Measurements from ENCODE around the gene FAM81A. TPM values are rescaled to one million over a fixed set of nuclear protein-coding genes. Genes with fewer than 3 reads are reported as not detected.

Gene FAM81A
- total RNA-seq, 3 donors from 2014 or later (not counting 1 experiment from before 2014, with no cell fraction given) = 1.0 TPM; not detected in 2

DNA sequence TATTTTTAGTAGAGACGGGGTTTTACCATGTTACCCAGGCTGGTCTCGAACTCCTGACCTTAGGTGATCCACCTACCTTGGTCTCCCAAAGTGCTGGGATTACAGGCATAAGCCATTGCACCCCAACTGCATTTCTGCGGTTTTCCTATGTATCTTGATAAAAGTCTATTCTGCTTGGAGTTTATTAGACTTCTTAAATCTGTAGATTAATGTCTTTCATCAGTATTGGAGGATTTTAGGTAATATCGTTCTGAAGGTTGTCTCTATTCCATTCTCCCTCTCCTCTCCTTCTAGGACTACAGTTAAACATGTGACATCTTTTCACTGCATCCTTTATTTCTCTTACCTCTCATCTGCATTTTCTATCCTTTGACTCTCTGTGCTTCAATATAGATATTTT is 127.3 kb downstream of the FAM81A start:
- no peak overlapping the region for H3K4me3 ChIP-seq (ENCODE audit: low read length)
- WGBS (ENCODE audit: insufficient coverage) = 100% methylated on average over 3 of the region's 4 CpGs
- H3K9me3 ChIP-seq (ENCODE audit: control insufficient read depth, insufficient read depth, low read length) = no peaks in the 10 kb centered on the region
- TF ChIP-seq, protein P1, sequence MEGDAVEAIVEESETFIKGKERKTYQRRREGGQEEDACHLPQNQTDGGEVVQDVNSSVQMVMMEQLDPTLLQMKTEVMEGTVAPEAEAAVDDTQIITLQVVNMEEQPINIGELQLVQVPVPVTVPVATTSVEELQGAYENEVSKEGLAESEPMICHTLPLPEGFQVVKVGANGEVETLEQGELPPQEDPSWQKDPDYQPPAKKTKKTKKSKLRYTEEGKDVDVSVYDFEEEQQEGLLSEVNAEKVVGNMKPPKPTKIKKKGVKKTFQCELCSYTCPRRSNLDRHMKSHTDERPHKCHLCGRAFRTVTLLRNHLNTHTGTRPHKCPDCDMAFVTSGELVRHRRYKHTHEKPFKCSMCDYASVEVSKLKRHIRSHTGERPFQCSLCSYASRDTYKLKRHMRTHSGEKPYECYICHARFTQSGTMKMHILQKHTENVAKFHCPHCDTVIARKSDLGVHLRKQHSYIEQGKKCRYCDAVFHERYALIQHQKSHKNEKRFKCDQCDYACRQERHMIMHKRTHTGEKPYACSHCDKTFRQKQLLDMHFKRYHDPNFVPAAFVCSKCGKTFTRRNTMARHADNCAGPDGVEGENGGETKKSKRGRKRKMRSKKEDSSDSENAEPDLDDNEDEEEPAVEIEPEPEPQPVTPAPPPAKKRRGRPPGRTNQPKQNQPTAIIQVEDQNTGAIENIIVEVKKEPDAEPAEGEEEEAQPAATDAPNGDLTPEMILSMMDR (IDR thresholded peaks at IDR 0.05) = no peak
- H3K4me1 Mint-ChIP-seq = peaks cover 0 to 5% of the 10 kb centered on the region in 2 donors
- intact Hi-C loops (cut with micrococcal nuclease) = no loop called here
- no peaks in the 10 kb centered on the region for H3K4me1 ChIP-seq (ENCODE audit: control insufficient read depth, insufficient read depth, low read length)
- peaks cover 2 to 8% of the 10 kb centered on the region in 2 donors for H3K27me3 Mint-ChIP-seq (ENCODE audit: low read depth in 2 of 2)
- no peak overlapping the region for H3K4me3 Mint-ChIP-seq
- no peaks in the 10 kb centered on the region for H3K9me3 Mint-ChIP-seq
- no peak overlapping the region for H3K27ac Mint-ChIP-seq
- no peak for DNase-seq
- ATAC-seq = no peak
- H3K27ac ChIP-seq (ENCODE audit: low read length) = no peak overlapping the region
- no peaks in the 10 kb centered on the region for H3K36me3 ChIP-seq (ENCODE audit: control insufficient read depth, insufficient read depth, low read length)
- H3K36me3 Mint-ChIP-seq = no peaks in the 10 kb centered on the region
- peaks cover 2% of the 10 kb centered on the region for H3K27me3 ChIP-seq (ENCODE audit: control insufficient read depth, insufficient read depth, low read length)

DNA sequence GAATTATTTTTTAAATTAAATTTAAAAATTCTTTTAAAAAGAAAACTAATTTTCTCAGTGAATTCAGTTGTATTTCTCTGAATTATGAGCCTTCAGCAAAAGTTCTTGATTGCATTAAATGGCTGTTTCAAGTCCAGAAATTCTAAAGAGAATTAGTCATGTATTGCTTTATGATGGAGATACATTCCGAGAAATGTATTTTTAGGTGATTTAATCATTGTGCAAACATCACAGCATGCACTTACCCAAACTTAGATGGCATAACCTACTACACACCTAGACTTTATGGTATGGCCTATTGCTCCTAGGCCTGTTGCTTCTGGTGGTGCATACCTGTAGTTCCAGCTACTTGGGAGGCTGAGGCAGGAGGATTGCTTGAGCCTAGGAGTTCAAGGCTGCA is 129.3 kb downstream of the FAM81A start:
- Mint-ChIP-seq H3K27ac (no peak overlapping the region), H3K4me1 (peaks cover 0 to 5% of the 10 kb centered on the region in 2 donors), H3K36me3 (no peaks in the 10 kb centered on the region), H3K27me3 (ENCODE audit: low read depth in 2 of 2) (peaks cover 2 to 7% of the 10 kb centered on the region in 2 donors), H3K9me3 (no peaks in the 10 kb centered on the region), H3K4me3 (no peak overlapping the region)
- H3K36me3 ChIP-seq (ENCODE audit: control insufficient read depth, insufficient read depth, low read length) = no peaks in the 10 kb centered on the region
- no peak overlapping the region for H3K27ac ChIP-seq (ENCODE audit: low read length)
- TF ChIP-seq, protein P1 (IDR thresholded peaks at IDR 0.05) = no peak
- H3K4me1 ChIP-seq (ENCODE audit: control insufficient read depth, insufficient read depth, low read length) = no peaks in the 10 kb centered on the region
- H3K9me3 ChIP-seq (ENCODE audit: control insufficient read depth, insufficient read depth, low read length) = no peaks in the 10 kb centered on the region
- no peak for DNase-seq
- H3K4me3 ChIP-seq (ENCODE audit: low read length) = no peak overlapping the region
- intact Hi-C loops (cut with micrococcal nuclease) = no loop called here
- no CpG with 5 or more reads among the region's 1 CpG for WGBS (ENCODE audit: insufficient coverage)
- peaks cover 2% of the 10 kb centered on the region for H3K27me3 ChIP-seq (ENCODE audit: control insufficient read depth, insufficient read depth, low read length)
- ATAC-seq = no peak

DNA sequence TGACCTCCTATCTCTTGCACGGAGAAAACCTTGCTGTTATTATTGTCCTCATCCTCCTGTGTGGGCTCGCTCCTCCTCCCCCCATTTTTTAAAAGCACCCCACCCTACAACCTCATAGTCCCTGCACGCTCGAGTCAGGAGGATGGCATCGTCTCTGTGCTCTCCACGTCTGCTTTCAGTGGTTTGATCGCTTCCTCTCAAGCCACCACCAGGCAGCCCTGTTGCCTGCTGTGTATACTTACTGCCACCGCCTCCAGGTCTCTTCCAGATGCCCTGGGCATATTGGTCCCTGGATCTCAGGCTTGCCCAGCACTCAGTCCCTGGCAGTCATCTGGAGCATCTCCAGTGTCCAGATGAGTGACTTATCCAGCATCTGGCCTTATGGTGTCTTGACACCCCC is 131.5 kb downstream of the FAM81A start:
- TF ChIP-seq, protein P1 (IDR thresholded peaks at IDR 0.05) = no peak
- 56% methylated on average over 8 of the region's 8 CpGs for WGBS (ENCODE audit: insufficient coverage)

DNA sequence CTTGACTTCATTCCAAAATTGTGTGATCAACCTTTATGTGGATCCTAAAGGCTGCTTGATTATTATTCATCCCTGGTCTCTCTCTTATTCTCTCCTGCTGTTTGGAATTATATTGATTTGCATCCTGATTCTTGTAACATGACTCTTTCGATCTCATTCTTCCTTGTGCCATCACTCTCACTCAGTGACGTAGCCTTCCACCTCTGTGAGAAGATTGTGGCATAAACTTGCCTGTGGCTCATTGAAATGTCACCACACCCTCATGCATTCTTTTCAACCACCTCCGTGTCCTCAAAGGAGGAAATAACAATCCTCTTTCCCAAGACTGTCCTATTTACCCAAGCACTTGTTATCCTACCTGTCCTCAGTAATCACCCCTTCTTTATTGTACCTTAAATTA is 132.3 kb downstream of the FAM81A start:
- intact Hi-C loops (cut with micrococcal nuclease) = no loop called here
- Mint-ChIP-seq H3K4me3 (no peak overlapping the region), H3K27me3 (ENCODE audit: low read depth in 2 of 2) (peaks cover 4 to 5% of the 10 kb centered on the region in 2 donors), H3K9me3 (no peaks in the 10 kb centered on the region), H3K4me1 (no peaks in the 10 kb centered on the region), H3K36me3 (no peaks in the 10 kb centered on the region), H3K27ac (no peak overlapping the region)
- Histone ChIP-seq H3K36me3 (ENCODE audit: control insufficient read depth, insufficient read depth, low read length) (no peaks in the 10 kb centered on the region), H3K4me1 (ENCODE audit: control insufficient read depth, insufficient read depth, low read length) (no peaks in the 10 kb centered on the region), H3K27ac (ENCODE audit: low read length) (no peak overlapping the region), H3K4me3 (ENCODE audit: low read length) (no peak overlapping the region), H3K9me3 (ENCODE audit: control insufficient read depth, insufficient read depth, low read length) (no peaks in the 10 kb centered on the region), H3K27me3 (ENCODE audit: control insufficient read depth, insufficient read depth, low read length) (peaks cover 2% of the 10 kb centered on the region)
- WGBS (ENCODE audit: insufficient coverage) = 84% methylated on average over 3 of the region's 3 CpGs
- ATAC-seq = no peak
- DNase-seq = no peak
- TF ChIP-seq, protein P1 (IDR thresholded peaks at IDR 0.05) = no peak

More for the DNA sequence above, 131.5 kb downstream of the FAM81A start:
- intact Hi-C loops (cut with micrococcal nuclease) = no loop called here
- H3K4me1 Mint-ChIP-seq = no peaks in the 10 kb centered on the region
- no peak for ATAC-seq
- no peak overlapping the region for H3K27ac Mint-ChIP-seq
- Histone ChIP-seq H3K27ac (ENCODE audit: low read length) (no peak overlapping the region), H3K4me3 (ENCODE audit: low read length) (no peak overlapping the region), H3K4me1 (ENCODE audit: control insufficient read depth, insufficient read depth, low read length) (no peaks in the 10 kb centered on the region), H3K27me3 (ENCODE audit: control insufficient read depth, insufficient read depth, low read length) (peaks cover 2% of the 10 kb centered on the region), H3K36me3 (ENCODE audit: control insufficient read depth, insufficient read depth, low read length) (no peaks in the 10 kb centered on the region), H3K9me3 (ENCODE audit: control insufficient read depth, insufficient read depth, low read length) (no peaks in the 10 kb centered on the region)
- no peaks in the 10 kb centered on the region for H3K36me3 Mint-ChIP-seq
- no peak overlapping the region for H3K4me3 Mint-ChIP-seq
- H3K27me3 Mint-ChIP-seq (ENCODE audit: low read depth in 2 of 2) = peaks cover 0 to 5% of the 10 kb centered on the region in 2 donors
- H3K9me3 Mint-ChIP-seq = no peaks in the 10 kb centered on the region
- DNase-seq = no peak
